IMR-90 (cell line): ENCODE data around the gene PARL. TPM values are rescaled to one million over a fixed set of nuclear protein-coding genes. Genes with fewer than 3 reads are reported as not detected.
A peak's percentile ranks its signal among the peaks of the same experiment; 100 is the strongest.

Source experiments
- ATAC-seq: fragments of 200-7000 bp; cut with Tn5 transposase; 2 replicates; pipeline ENCODE4 v1.9.1; 2020; ENCODE audit warnings: low read depth, mild to moderate bottlenecking, moderate library complexity
- BruUV-seq: library from RNA; stranded (reverse); fragments of 400-500 nt; replicated peaks from 2 replicates; lab custom pipeline; 2021; lab: Mats Ljungman, UMichigan
- CTCF ChIA-PET: fragments of 300-600 bp; formaldehyde crosslinking; extraction: SDS; loops from one replicate; lab custom pipeline; 2021; ENCODE audit warnings: antibody characterized with exemption; lab: Yijun Ruan, JAX
- POLR2A ChIA-PET: fragments of 300-600 bp; sonication (Branson Sonifier 250); formaldehyde crosslinking; loops from one replicate; lab custom pipeline; 2022; ENCODE audit warnings: antibody characterized with exemption; ENCODE audit not compliant: unreplicated experiment; lab: Charles Lee
- DNase-seq: peaks from one replicate; pipeline ENCODE4 v3.0.0; 2013
- H2AFZ ChIP-seq: replicated peaks from 2 replicates; pipeline ENCODE3; 2013; ENCODE audit warnings: low read length, mild to moderate bottlenecking; ENCODE audit not compliant: poor library complexity
- H2AK5ac ChIP-seq: 2 replicates; pipeline ENCODE4 v1.6.1; 2013; ENCODE audit warnings: low read depth, low read length, inconsistent platforms
- H2AK9ac ChIP-seq: replicated peaks from 2 replicates; pipeline ENCODE3; 2013; ENCODE audit warnings: mild to moderate bottlenecking, low read depth, low read length, moderate library complexity; ENCODE audit not compliant: poor library complexity
- H2BK120ac ChIP-seq: 2 replicates; pipeline ENCODE4 v1.6.1; 2013; ENCODE audit warnings: low read depth, low read length, inconsistent platforms
- H2BK15ac ChIP-seq: 3 replicates; pipeline ENCODE4 v1.6.1; 2013; ENCODE audit warnings: low read depth, low read length, inconsistent platforms
- H2BK20ac ChIP-seq: 2 replicates; pipeline ENCODE4 v1.6.1; 2013; ENCODE audit warnings: low read depth, mild to moderate bottlenecking, inconsistent platforms, low read length, moderate library complexity
- H2BK5ac ChIP-seq: 2 replicates; pipeline ENCODE4 v1.6.1; 2013; ENCODE audit warnings: mild to moderate bottlenecking, low read depth, low read length, inconsistent platforms; ENCODE audit not compliant: poor library complexity, severe bottlenecking
- H3K14ac ChIP-seq: replicated peaks from 2 replicates; pipeline ENCODE4 v1.6.1; 2013; ENCODE audit warnings: low read depth, low read length, inconsistent platforms
- H3K18ac ChIP-seq: 2 replicates; pipeline ENCODE4 v1.6.1; 2013; ENCODE audit warnings: low read depth, low read length, control low read depth
- H3K23ac ChIP-seq: 2 replicates; pipeline ENCODE4 v1.6.1; 2013; ENCODE audit warnings: low read depth, low read length, inconsistent platforms
- H3K27ac ChIP-seq: 2 replicates; pipeline ENCODE4 v1.5.1; 2013; ENCODE audit warnings: mild to moderate bottlenecking, control low read depth, low read length; ENCODE audit not compliant: insufficient read depth
- H3K27me3 ChIP-seq: 2 replicates; pipeline ENCODE4 v1.6.1; 2013; ENCODE audit warnings: low read length; ENCODE audit not compliant: control insufficient read depth, insufficient read depth
- H3K36me3 ChIP-seq: 2 replicates; pipeline ENCODE4 v1.6.1; 2013; ENCODE audit warnings: low read length, mixed read lengths; ENCODE audit not compliant: control insufficient read depth, insufficient read depth
- H3K4ac ChIP-seq: 2 replicates; pipeline ENCODE4 v1.6.1; 2013; ENCODE audit warnings: low read depth, low read length, inconsistent platforms
- H3K4me1 ChIP-seq: 2 replicates; pipeline ENCODE4 v1.6.1; 2013; ENCODE audit warnings: low read length, mixed read lengths; ENCODE audit not compliant: control insufficient read depth, insufficient read depth
- H3K4me2 ChIP-seq: 2 replicates; pipeline ENCODE4 v1.6.1; 2013; ENCODE audit warnings: low read depth, mild to moderate bottlenecking, control low read depth, low read length, moderate library complexity
- H3K4me3 ChIP-seq: 2 replicates; pipeline ENCODE4 v1.5.1; 2013; ENCODE audit warnings: low read depth, mild to moderate bottlenecking, control low read depth, low read length, moderate library complexity; ENCODE audit not compliant: insufficient read depth
- H3K56ac ChIP-seq: 2 replicates; pipeline ENCODE4 v1.6.1; 2013; ENCODE audit warnings: low read length, inconsistent platforms; ENCODE audit not compliant: insufficient read depth; ENCODE audit errors: extremely low read depth
- H3K79me1 ChIP-seq, 2 experiments: 2 replicates each; pipeline ENCODE4 v1.6.1; 2013; ENCODE audit warnings: low read length in 2 of 2, inconsistent platforms in 1 of 2, low read depth in 1 of 2
- H3K9ac ChIP-seq: 2 replicates; pipeline ENCODE4 v1.6.1; 2013; ENCODE audit warnings: low read depth, low read length, control low read depth
- H3K9me1 ChIP-seq: 2 replicates; pipeline ENCODE4 v1.6.1; 2013; ENCODE audit warnings: low read length, inconsistent platforms; ENCODE audit not compliant: insufficient read depth
- H3K9me3 ChIP-seq: 2 replicates; pipeline ENCODE4 v1.6.1; 2013; ENCODE audit warnings: low read length; ENCODE audit not compliant: control insufficient read depth, insufficient read depth
- H4K20me1 ChIP-seq: 2 replicates; pipeline ENCODE4 v1.6.1; 2013; ENCODE audit warnings: low read length, inconsistent platforms; ENCODE audit not compliant: insufficient read depth
- H4K5ac ChIP-seq: 2 replicates; pipeline ENCODE4 v1.6.1; 2013; ENCODE audit warnings: mild to moderate bottlenecking, low read depth, low read length, control low read depth
- H4K8ac ChIP-seq, 2 experiments: 2 replicates each; pipeline ENCODE4 v1.6.1; 2013; ENCODE audit warnings: low read depth in 2 of 2, low read length in 2 of 2, control low read depth in 1 of 2, inconsistent platforms in 1 of 2
- H4K91ac ChIP-seq: 2 replicates; pipeline ENCODE4 v1.6.1; 2013; ENCODE audit warnings: low read depth, low read length, inconsistent platforms; ENCODE audit not compliant: insufficient read depth
- CEBPB ChIP-seq: IDR thresholded peaks from 2 replicates; pipeline ENCODE4 v1.6.1; 2012; ENCODE audit warnings: low read depth, low read length, improper control_type of control experiment
- USF2 ChIP-seq: fragments of 150-350 bp; IDR thresholded peaks from 2 replicates; pipeline ENCODE4 v1.6.1; 2017; ENCODE audit warnings: mild to moderate bottlenecking, antibody characterized with exemption, low read length, low read depth
- WGBS, 2 experiments: methylation state at CpG; one replicate each; pipeline versions ENCODE4 v1.1.5 to v1.1.7; 2013; ENCODE audit warnings: missing lambda C conversion rate in 2 of 2; ENCODE audit not compliant: insufficient read length in 1 of 2; ENCODE audit errors: extremely low coverage in 2 of 2; 5-methylcytosine and 5-hydroxymethylcytosine counted together
- dilution Hi-C: fragments of 300-500 bp; cut with HindIII; formaldehyde crosslinking; loops from one replicate; pipeline ENCODE4 v1.14.3; 2018; ENCODE audit warnings: low sequenced_read_pairs; ENCODE audit not compliant: unreplicated experiment
- in situ Hi-C: fragments of 300-500 bp; cut with MboI; formaldehyde crosslinking; loops from 3 replicates; pipeline ENCODE4 v1.14.3; 2019; ENCODE audit warnings: low sequenced_read_pairs, inconsistent platforms, mixed read lengths
- intact Hi-C: fragments of 100-400 bp; cut with micrococcal nuclease; formaldehyde crosslinking; loops from 2 replicates; pipeline ENCODE4 v1.10.0; 2022
- polyA plus RNA-seq, 3 experiments: library from polyadenylated mRNA; depleted of rRNA; stranded (reverse); fragments of >200 nt; gene quantifications; 2 replicates each; pipeline ENCODE4 v1.2.3, GENCODE V29; 2012; ENCODE audit warnings: low replicate concordance in 1 of 3
- total RNA-seq: library from RNA; depleted of rRNA; stranded (reverse); fragments of >200 nt; gene quantifications from 2 replicates; pipeline ENCODE4 v1.2.3, GENCODE V29; 2012

The PARL gene
- total and polyA plus RNA-seq, 2 of the 4 experiments (the other 2 are of a cell fraction), result 35.5 to 42.6 TPM

GRCh38 chr3:183924543-183924942, 39.9 kb upstream of the PARL start:
- Histone ChIP-seq H2AK5ac (no peak overlapping the region), H3K9me3 (no peaks in the 10 kb centered on the region), H2BK20ac (no peak overlapping the region), H3K9me1 (no peaks in the 10 kb centered on the region), H3K14ac (no peak overlapping the region), H3K27me3 (no peaks in the 10 kb centered on the region), H3K4ac (no peak overlapping the region), H3K79me1 (no peaks in the 10 kb centered on the region; a peak in 1 of 4 replicates), H4K5ac (no peak overlapping the region), H2BK15ac (no peak overlapping the region), H3K56ac (no peak overlapping the region), H4K20me1 (no peaks in the 10 kb centered on the region; the same call in 1 of the 2 replicates), H3K4me3 (no peak overlapping the region), H3K27ac (no peak overlapping the region), H3K4me1 (peaks cover 7% of the 10 kb centered on the region), H3K4me2 (no peak overlapping the region), H2AK9ac (no peak overlapping the region), H4K91ac (no peak overlapping the region), H3K18ac (no peak overlapping the region), H4K8ac (no peak overlapping the region), H3K36me3 (peaks cover 34% of the 10 kb centered on the region), H2AFZ (no peak overlapping the region), H3K9ac (no peak overlapping the region), H2BK120ac (no peak overlapping the region), H3K23ac (no peak overlapping the region), H2BK5ac (peak overlapping the region; percentile 48)
- DNase-seq (no peak), ATAC-seq (no peak; the same call in 1 of the 2 replicates)
- 100% methylated on average over 1 of the region's 3 CpGs; no CpG with 5 or more reads in 1 of the 2 experiments for WGBS, 2 experiments
- intact Hi-C loops, result no loop called here
- TF ChIP-seq USF2, result no peak
- peak; percentile 64 for TF ChIP-seq CEBPB
- dilution Hi-C loops, result no loop called here
- ChIA-PET POLR2A (no interaction called here), CTCF (no interaction called here)
- in situ Hi-C loops, result no loop called here
- no TSS peak for BruUV-seq
